ENCODE data around the gene POGLUT3. TPM values are rescaled to one million over a fixed set of nuclear protein-coding genes. Genes with fewer than 3 reads are reported as not detected.
A peak's percentile ranks its signal among the peaks of the same experiment; 100 is the strongest.

Gene POGLUT3
- total RNA-seq, 6 experiments from 2014 or later = 5.5 to 11.8 (median 9.9) TPM

GRCh38 chr11:108483163-108483562, 15.0 kb downstream of the POGLUT3 start:
- Histone ChIP-seq H3K27ac (no peak overlapping the region), H3K4me3 (no peak overlapping the region), H3K4me1 (no peaks in the 10 kb centered on the region), H3K27me3 (no peaks in the 10 kb centered on the region), H3K36me3 (peaks cover 0 to 3% (median 0%) of the 10 kb centered on the region in 4 donors), H3K9me3 (no peaks in the 10 kb centered on the region)
- DNase-seq (no peak), ATAC-seq (no peak)
- TF ChIP-seq CTCF (IDR thresholded peaks at IDR 0.05) = no peak
- no peak for TF ChIP-seq POLR2A (IDR thresholded peaks at IDR 0.05)
- intact Hi-C loops (cut with DNase I) = no loop called here

GRCh38 chr11:108474664-108475463, 23.3 kb downstream of the POGLUT3 start:
- TF ChIP-seq CTCF (IDR thresholded peaks at IDR 0.05) = no peak
- TF ChIP-seq POLR2A (IDR thresholded peaks at IDR 0.05) = no peak
- Histone ChIP-seq H3K9me3 (no peaks in the 10 kb centered on the region), H3K4me3 (peak overlapping the region in 2 of 3 donors; percentile 41 to 44), H3K27ac (peak overlapping the region; percentile 6 to 90 (median 88)), H3K36me3 (no peaks in the 10 kb centered on the region), H3K4me1 (peaks cover 0 to 31% (median 0%) of the 10 kb centered on the region in 4 donors), H3K27me3 (no peaks in the 10 kb centered on the region)
- DNase-seq (peak; percentile 43 to 83 (median 64)), ATAC-seq (peak; percentile 83 to 89 (median 84))
- WGBS (ENCODE audit: insufficient coverage, low coverage, low lambda C conversion rate, missing lambda C conversion rate) = 29% methylated on average over 8 of the region's 11 CpGs
- intact Hi-C loops (cut with DNase I) = no loop called here

- Histone ChIP-seq H3K36me3 (no peaks in the 10 kb centered on the region), H3K9me3 (no peaks in the 10 kb centered on the region), H3K27ac (peak overlapping the region in 2 of 3 donors; percentile 18 to 90), H3K4me3 (no peak overlapping the region), H3K27me3 (no peaks in the 10 kb centered on the region), H3K4me1 (peaks cover 0 to 31% (median 0%) of the 10 kb centered on the region in 4 donors)
- DNase-seq (no peak), ATAC-seq (no peak)
- WGBS (ENCODE audit: insufficient coverage, low coverage, low lambda C conversion rate, missing lambda C conversion rate) = 63% methylated on average over 1 of the region's 1 CpG
- TF ChIP-seq CTCF (IDR thresholded peaks at IDR 0.05) = no peak
- intact Hi-C loops (cut with DNase I) = no loop called here
These were observed 25.5 kb downstream of the POGLUT3 start for GRCh38 chr11:108472681-108473080.

GRCh38 chr11:108468478-108468864, 29.7 kb downstream of the POGLUT3 start:
- Histone ChIP-seq H3K4me1 (peaks cover 0 to 10% (median 3%) of the 10 kb centered on the region in 4 donors), H3K27ac (peak overlapping the region; percentile 88 to 99 (median 98)), H3K27me3 (no peaks in the 10 kb centered on the region), H3K9me3 (no peaks in the 10 kb centered on the region), H3K36me3 (no peaks in the 10 kb centered on the region), H3K4me3 (no peak overlapping the region)
- TF ChIP-seq POLR2A (IDR thresholded peaks at IDR 0.05) (no peak), CTCF (IDR thresholded peaks at IDR 0.05) (no peak)
- intact Hi-C loops (cut with DNase I) = no loop called here
- no peak for ATAC-seq
- DNase-seq = no peak
- WGBS (ENCODE audit: insufficient coverage, low coverage, low lambda C conversion rate, missing lambda C conversion rate) = 27% methylated on average over 1 of the region's 1 CpG

All from right lobe of liver (tissue), 6 donors.